Measurements from ENCODE around the gene CHST11. TPM values are rescaled to one million over a fixed set of nuclear protein-coding genes. Genes with fewer than 3 reads are reported as not detected.

CHST11 gene
- total RNA-seq, 2 donors from 2014 or later, result 2.9 to 4.9 TPM

- no peaks in the 10 kb centered on the region for H3K36me3 ChIP-seq
- no peak for TF ChIP-seq CTCF (IDR thresholded peaks at IDR 0.05)
- H3K27ac ChIP-seq, result no peak overlapping the region
- no peak overlapping the region for H3K9ac ChIP-seq (ENCODE audit: low read depth in 2 of 2, low read length in 2 of 2)
- no peak for DNase-seq
- H3K9me3 ChIP-seq, result no peaks in the 10 kb centered on the region
- H3K4me1 ChIP-seq, result no peaks in the 10 kb centered on the region
- no peak overlapping the region for H3K4me3 ChIP-seq
- no peaks in the 10 kb centered on the region for H3K27me3 ChIP-seq
- intact Hi-C loops (cut with DNase I), result no loop called here
Measured at GRCh38 chr12:104710940-104711689, 254.4 kb downstream of the CHST11 start.

- Histone ChIP-seq H3K36me3 (no peaks in the 10 kb centered on the region), H3K27ac (no peak overlapping the region), H3K4me3 (no peak overlapping the region), H3K9me3 (no peaks in the 10 kb centered on the region), H3K27me3 (no peaks in the 10 kb centered on the region), H3K9ac (ENCODE audit: low read depth in 2 of 2, low read length in 2 of 2) (no peak overlapping the region), H3K4me1 (no peaks in the 10 kb centered on the region)
- intact Hi-C loops (cut with DNase I), result no loop called here
- DNase-seq, result no peak
- no peak for TF ChIP-seq CTCF (IDR thresholded peaks at IDR 0.05)
Measured at GRCh38 chr12:104712477-104712876, 255.7 kb downstream of the CHST11 start.

- no peaks in the 10 kb centered on the region for H3K4me1 ChIP-seq
- no peak for DNase-seq
- intact Hi-C loops (cut with DNase I), result no loop called here
Measured at GRCh38 chr12:104712968-104713367, 256.2 kb downstream of the CHST11 start.

GRCh38 chr12:104713444-104713843 lies 256.7 kb downstream of the CHST11 start:
- H3K4me3 ChIP-seq, result no peak overlapping the region
- H3K9ac ChIP-seq (ENCODE audit: low read depth in 2 of 2, low read length in 2 of 2), result no peak overlapping the region
- no peak overlapping the region for H3K27ac ChIP-seq
- DNase-seq, result no peak
- H3K4me1 ChIP-seq, result no peaks in the 10 kb centered on the region
- H3K36me3 ChIP-seq, result no peaks in the 10 kb centered on the region
- intact Hi-C loops (cut with DNase I), result no loop called here
- H3K27me3 ChIP-seq, result no peaks in the 10 kb centered on the region
- H3K9me3 ChIP-seq, result no peaks in the 10 kb centered on the region
- no peak for TF ChIP-seq CTCF (IDR thresholded peaks at IDR 0.05)

More at GRCh38 chr12:104712968-104713367, 256.2 kb downstream of the CHST11 start:
- Histone ChIP-seq H3K4me3 (no peak overlapping the region), H3K27ac (no peak overlapping the region), H3K9me3 (no peaks in the 10 kb centered on the region), H3K9ac (ENCODE audit: low read depth in 2 of 2, low read length in 2 of 2) (no peak overlapping the region), H3K36me3 (no peaks in the 10 kb centered on the region), H3K27me3 (no peaks in the 10 kb centered on the region)
- no peak for TF ChIP-seq CTCF (IDR thresholded peaks at IDR 0.05)

- no peak for DNase-seq
- H3K36me3 ChIP-seq, result no peaks in the 10 kb centered on the region
- no peak overlapping the region for H3K9ac ChIP-seq (ENCODE audit: low read depth in 2 of 2, low read length in 2 of 2)
- H3K27ac ChIP-seq, result no peak overlapping the region
- TF ChIP-seq CTCF (IDR thresholded peaks at IDR 0.05), result no peak
- H3K9me3 ChIP-seq, result no peaks in the 10 kb centered on the region
- H3K4me1 ChIP-seq, result no peaks in the 10 kb centered on the region
- H3K27me3 ChIP-seq, result no peaks in the 10 kb centered on the region
- intact Hi-C loops (cut with DNase I), result no loop called here
- H3K4me3 ChIP-seq, result no peak overlapping the region
Measured at GRCh38 chr12:104714369-104714768, 257.6 kb downstream of the CHST11 start.
